Measurements from ENCODE around the gene PLCB2.

GRCh38 chr15:40293905-40294895 lies 13.5 kb downstream of the PLCB2 start:
- TF ChIP-seq GATA2 (IDR thresholded peaks at IDR 0.05; ENCODE audit: low read depth, low read length): no peak
- TF ChIP-seq GATA3 (IDR thresholded peaks at IDR 0.05; ENCODE audit: low read depth, low read length): no peak

All from SH-SY5Y (cell line).